WI38 (cell line): ENCODE results near the gene POMT1.

Experiments used
- H3K4me3 ChIP-seq: 2 replicates; pipeline ENCODE4 v1.5.1; 2011; ENCODE audit warnings: low read depth, mild to moderate bottlenecking, control low read depth, low read length
- CTCF ChIP-seq: IDR thresholded peaks from 2 replicates; pipeline ENCODE4 v1.5.1; 2012; ENCODE audit warnings: low read depth, mild to moderate bottlenecking, control low read depth, low read length

The POMT1 gene

GRCh38 chr9:131525643-131526565, 23.2 kb downstream of the POMT1 start:
- no peak overlapping the region for H3K4me3 ChIP-seq
- TF ChIP-seq CTCF: no peak

- H3K4me3 ChIP-seq: no peak overlapping the region
- TF ChIP-seq CTCF: no peak
These were observed 25.5 kb downstream of the POMT1 start for GRCh38 chr9:131528186-131528585.

GRCh38 chr9:131528886-131529505, 26.3 kb downstream of the POMT1 start:
- no peak for TF ChIP-seq CTCF
- H3K4me3 ChIP-seq: no peak overlapping the region

- no peak for TF ChIP-seq CTCF
- peak overlapping the region; percentile 77 for H3K4me3 ChIP-seq
These were observed 27.2 kb downstream of the POMT1 start for GRCh38 chr9:131529597-131530545.

GRCh38 chr9:131530546-131530919, 27.8 kb downstream of the POMT1 start:
- peak overlapping the region; percentile 77 for H3K4me3 ChIP-seq
- TF ChIP-seq CTCF: no peak

GRCh38 chr9:131530920-131531832, 28.5 kb downstream of the POMT1 start, which contains the start of gene UCK1:
TSS of gene UCK1 (minus strand) at chr9:131531263. CDS start at chr9:131531174, 89 bp downstream.
- peak within 1 kb of the TSS; percentile 77 for H3K4me3 ChIP-seq
- TF ChIP-seq CTCF: no peak
